Breast epithelium (tissue), 4 donors: ENCODE measurements around the gene SMIM14. TPM values are rescaled to one million over a fixed set of nuclear protein-coding genes. Genes with fewer than 3 reads are reported as not detected.

Experiments used
- DNase-seq, 2 donors: peaks; one replicate each; pipeline ENCODE4 v3.0.0-alpha.2; 2019; ENCODE audit warnings: low spot score in 2 of 2
- H3K27ac ChIP-seq, 2 donors: fragments of 200-600 bp; sonication (generic) in 1 of 2; one replicate each; pipeline ENCODE4 v1.5.1; 2016 to 2019; ENCODE audit warnings: mild to moderate bottlenecking in 1 of 2
- H3K27me3 ChIP-seq, 2 donors: fragments of 200-600 bp; sonication (generic) in 1 of 2; one replicate each; pipeline versions ENCODE4 v1.5.1 to v1.6.0; 2017 to 2019; ENCODE audit warnings: control low read depth in 1 of 2, mild to moderate bottlenecking in 1 of 2
- H3K36me3 ChIP-seq: fragments of 200-600 bp; one replicate; pipeline ENCODE4 v1.5.1; 2019
- H3K4me1 ChIP-seq, 2 donors: fragments of 200-600 bp; sonication (generic); one replicate each; pipeline ENCODE4 v1.5.1; 2016 to 2019; ENCODE audit warnings: control low read depth in 1 of 2
- H3K4me3 ChIP-seq, 3 donors: fragments of 200-600 bp; sonication (generic); 1 replicate in 2 of 3; 2 replicates in 1 of 3; pipeline ENCODE4 v1.5.1; 2016 to 2019; ENCODE audit warnings: mild to moderate bottlenecking in 3 of 3, moderate library complexity in 2 of 3
- H3K9me3 ChIP-seq, 2 donors: fragments of 200-600 bp; sonication (generic) in 1 of 2; one replicate each; pipeline ENCODE4 v1.5.1; 2016 to 2019; ENCODE audit warnings: control low read depth in 1 of 2
- CTCF ChIP-seq, 3 donors: fragments of 450-650 bp; IDR thresholded peaks; one replicate each; pipeline ENCODE4 v1.5.1; 2016 to 2017; ENCODE audit warnings: antibody characterized with exemption in 3 of 3, mild to moderate bottlenecking in 3 of 3, moderate library complexity in 3 of 3
- POLR2A ChIP-seq: fragments of 450-650 bp; IDR thresholded peaks from one replicate; pipeline ENCODE4 v1.6.1; 2016; ENCODE audit warnings: antibody characterized with exemption, mild to moderate bottlenecking, moderate library complexity
- POLR2AphosphoS5 ChIP-seq, 3 donors: sonication (generic); formaldehyde crosslinking; IDR thresholded peaks; one replicate each; pipeline ENCODE4 v1.6.1; 2017; ENCODE audit warnings: antibody characterized with exemption in 3 of 3
- intact Hi-C: fragments of 100-400 bp; cut with DNase I; formaldehyde crosslinking; loops from one replicate; pipeline ENCODE4 v1.15.1; 2023; ENCODE audit warnings: low total_unique reads
- total RNA-seq, 3 donors: library from RNA; depleted of rRNA; stranded (reverse); fragments of >200 nt; gene quantifications; one replicate each; pipeline ENCODE4 v1.1.0, GENCODE V29; 2016

Gene SMIM14
- total RNA-seq, 3 donors from 2014 or later = 38.7 to 71.0 (median 43.6) TPM

DNA sequence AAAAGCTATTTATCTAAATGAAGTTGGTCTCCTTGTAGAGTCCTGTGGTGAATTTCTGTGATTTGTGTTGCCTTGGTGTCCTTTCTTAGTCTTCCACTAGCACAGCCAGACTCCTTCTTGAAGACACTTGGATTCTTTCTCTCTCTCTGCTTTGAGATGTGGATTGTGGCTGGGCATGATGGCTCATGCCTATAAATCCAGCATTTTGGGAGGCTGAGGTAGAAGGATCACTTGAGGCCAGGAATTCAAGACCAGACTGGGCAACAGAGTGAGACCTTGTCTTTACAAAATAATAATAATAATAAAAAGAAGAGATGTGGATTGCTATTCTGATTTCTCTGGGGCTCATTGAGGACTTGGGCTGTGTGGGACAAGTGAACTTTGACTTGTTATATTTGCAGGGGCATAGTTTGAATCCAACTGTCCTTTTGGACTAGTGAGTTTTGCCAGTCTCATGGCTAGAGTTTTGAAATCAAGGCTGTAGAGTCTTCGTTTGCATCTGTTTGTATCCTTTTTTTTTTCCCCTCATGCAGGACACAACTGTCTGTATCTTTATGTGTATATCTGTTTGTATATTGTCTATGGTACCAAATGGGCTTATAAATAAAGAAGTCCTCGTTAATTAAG is 11.1 kb upstream of the SMIM14 start:
- no peak overlapping the region for H3K27ac ChIP-seq
- no peak for DNase-seq
- H3K4me3 ChIP-seq = no peak overlapping the region
- no peaks in the 10 kb centered on the region for H3K4me1 ChIP-seq
- intact Hi-C loops = no loop called here
- no peaks in the 10 kb centered on the region for H3K9me3 ChIP-seq
- TF ChIP-seq POLR2AphosphoS5 (IDR thresholded peaks at IDR 0.05) (no peak), CTCF (IDR thresholded peaks at IDR 0.05) (no peak), POLR2A (no peak)
- no peaks in the 10 kb centered on the region for H3K36me3 ChIP-seq
- H3K27me3 ChIP-seq = no peaks in the 10 kb centered on the region

- Histone ChIP-seq H3K27ac (no peak overlapping the region), H3K9me3 (no peaks in the 10 kb centered on the region), H3K4me3 (no peak overlapping the region), H3K36me3 (no peaks in the 10 kb centered on the region), H3K27me3 (no peaks in the 10 kb centered on the region), H3K4me1 (no peaks in the 10 kb centered on the region)
- TF ChIP-seq POLR2A (no peak), POLR2AphosphoS5 (IDR thresholded peaks at IDR 0.05) (no peak), CTCF (IDR thresholded peaks at IDR 0.05) (no peak)
- intact Hi-C loops = no loop called here
- no peak for DNase-seq
Measured at GRCh38 chr4:39648827-39649558, 10.3 kb upstream of the SMIM14 start.

DNA sequence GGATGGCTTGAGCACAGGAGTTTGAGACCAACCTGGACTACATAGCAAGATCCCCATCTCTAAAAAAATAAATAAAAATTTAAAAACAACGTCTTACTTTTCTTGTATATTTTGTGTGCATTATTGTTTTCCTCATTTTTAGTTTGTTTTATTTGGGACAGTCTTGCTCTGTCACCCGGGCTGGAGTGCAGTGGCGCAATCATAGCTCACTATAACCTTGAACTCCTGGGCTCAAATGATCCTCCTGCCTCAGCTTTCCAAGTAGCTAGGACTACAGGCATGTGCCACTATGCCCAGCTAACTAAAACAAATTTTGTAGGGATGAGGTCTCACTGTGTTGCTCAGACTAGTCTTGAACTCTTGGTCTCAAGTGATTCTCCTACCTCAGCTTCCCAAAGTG is 9.5 kb upstream of the SMIM14 start:
- H3K27ac ChIP-seq = no peak overlapping the region
- DNase-seq = no peak
- H3K36me3 ChIP-seq = no peaks in the 10 kb centered on the region
- H3K27me3 ChIP-seq = no peaks in the 10 kb centered on the region
- no peaks in the 10 kb centered on the region for H3K4me1 ChIP-seq
- no peaks in the 10 kb centered on the region for H3K9me3 ChIP-seq
- intact Hi-C loops = no loop called here
- TF ChIP-seq POLR2AphosphoS5 (IDR thresholded peaks at IDR 0.05) (no peak), CTCF (IDR thresholded peaks at IDR 0.05) (no peak), POLR2A (no peak)
- H3K4me3 ChIP-seq = no peak overlapping the region

GRCh38 chr4:39642885-39643552 is 4.4 kb upstream of the SMIM14 start:
- TF ChIP-seq POLR2A = no peak
- intact Hi-C loops = no loop called here
- H3K4me1 ChIP-seq = no peaks in the 10 kb centered on the region
- H3K9me3 ChIP-seq = no peaks in the 10 kb centered on the region
- no peaks in the 10 kb centered on the region for H3K27me3 ChIP-seq
- DNase-seq = no peak
- H3K36me3 ChIP-seq = no peaks in the 10 kb centered on the region
- H3K27ac ChIP-seq = no peak overlapping the region
- H3K4me3 ChIP-seq = no peak overlapping the region

GRCh38 chr4:39641451-39641850 is 2.8 kb upstream of the SMIM14 start:
- TF ChIP-seq POLR2AphosphoS5 (IDR thresholded peaks at IDR 0.05) (no peak), POLR2A (no peak), CTCF (IDR thresholded peaks at IDR 0.05) (no peak)
- Histone ChIP-seq H3K27me3 (no peaks in the 10 kb centered on the region), H3K36me3 (no peaks in the 10 kb centered on the region), H3K27ac (no peak overlapping the region), H3K4me1 (no peaks in the 10 kb centered on the region), H3K4me3 (no peak overlapping the region), H3K9me3 (no peaks in the 10 kb centered on the region)
- intact Hi-C loops = no loop called here
- no peak for DNase-seq
